SK-N-SH (cell line): ENCODE data around the gene RBM33. TPM values are rescaled to one million over a fixed set of nuclear protein-coding genes. Genes with fewer than 3 reads are reported as not detected.
"Not testable (repeated sequence)": the region's sequence is repeated elsewhere in the genome, so short reads cannot be mapped to it uniquely, and the experiment has no call there.

ENCODE experiments used
- CTCF ChIA-PET: fragments of 300-600, 350-600 bp; formaldehyde crosslinking; extraction: SDS; loops from one replicate; lab custom pipeline; 2021; lab: Yijun Ruan, JAX
- POLR2A ChIA-PET: fragments of 350-600 bp; sonication (Branson Sonifier 250); formaldehyde crosslinking; extraction: SDS; loops from one replicate; lab custom pipeline; 2020; ENCODE audit warnings: antibody characterized with exemption, inconsistent platforms; lab: Yijun Ruan, JAX
- DNase-seq: peaks from one replicate; pipeline ENCODE4 v3.0.0; 2012
- H2AFZ ChIP-seq: fragments of 200-600 bp; sonication (generic); 2 replicates; pipeline ENCODE4 v1.8.1; 2016; ENCODE audit warnings: antibody characterized with exemption, mild to moderate bottlenecking, low read depth
- H3F3A ChIP-seq: fragments of 200-600 bp; sonication (generic); replicated peaks from 2 replicates; pipeline ENCODE3; 2016; ENCODE audit warnings: antibody characterized with exemption, mild to moderate bottlenecking; ENCODE audit not compliant: insufficient read depth
- H3K27ac ChIP-seq, 2 experiments: fragments of 200-500 bp in 1 of 2; fragments of 200-600 bp in 1 of 2; sonication (Bioruptor generic) in 1 of 2; sonication (generic), shearing (Covaris generic) in 1 of 2; 2 replicates each; pipeline versions ENCODE4 v1.5.1 to v1.6.1; 2014 to 2016; ENCODE audit warnings: low read depth in 2 of 2, inconsistent platforms in 1 of 2, low read length in 1 of 2, mild to moderate bottlenecking in 1 of 2, mixed read lengths in 1 of 2
- H3K27me3 ChIP-seq: fragments of 200-600 bp; sonication (generic), shearing (Covaris generic); 2 replicates; pipeline ENCODE4 v1.6.1; 2016; ENCODE audit warnings: mixed run types; ENCODE audit not compliant: insufficient read depth
- H3K36me3 ChIP-seq, 2 experiments: fragments of 200-500 bp in 1 of 2; fragments of 200-600 bp in 1 of 2; sonication (Bioruptor generic) in 1 of 2; sonication (generic) in 1 of 2; replicated peaks in 1 of 2; 2 replicates each; pipeline versions ENCODE3 to v1.5.1; 2014 to 2016; ENCODE audit warnings: low read length in 1 of 2, mild to moderate bottlenecking in 1 of 2; ENCODE audit not compliant: insufficient read depth in 2 of 2, control insufficient read depth in 1 of 2
- H3K4me1 ChIP-seq, 2 experiments: fragments of 200-500 bp in 1 of 2; fragments of 200-600 bp in 1 of 2; sonication (Bioruptor generic) in 1 of 2; sonication (generic), shearing (Covaris generic) in 1 of 2; 2 replicates each; pipeline versions ENCODE4 v1.5.1 to v1.6.1; 2014 to 2016; ENCODE audit warnings: low read depth in 1 of 2, low read length in 1 of 2, mixed run types in 1 of 2; ENCODE audit not compliant: insufficient read depth in 2 of 2, control insufficient read depth in 1 of 2
- H3K4me2 ChIP-seq: fragments of 200-600 bp; sonication (generic), shearing (Covaris generic); 2 replicates; pipeline ENCODE4 v1.6.1; 2017; ENCODE audit warnings: mixed run types
- H3K4me3 ChIP-seq, 2 experiments: fragments of 200-500 bp in 1 of 2; fragments of 200-600 bp in 1 of 2; sonication (Bioruptor generic) in 1 of 2; sonication (generic), shearing (Covaris generic) in 1 of 2; 2 replicates each; pipeline versions ENCODE4 v1.5.1 to v1.8.1; 2014 to 2016; ENCODE audit warnings: low read depth in 2 of 2, inconsistent platforms in 1 of 2, low read length in 1 of 2, mild to moderate bottlenecking in 1 of 2, mixed read lengths in 1 of 2, moderate library complexity in 1 of 2
- H3K79me2 ChIP-seq: fragments of 200-600 bp; sonication (generic); 2 replicates; pipeline ENCODE4 v1.8.1; 2017; ENCODE audit warnings: mild to moderate bottlenecking; ENCODE audit not compliant: insufficient read depth
- H3K9ac ChIP-seq: fragments of 200-600 bp; sonication (generic); 2 replicates; pipeline ENCODE4 v1.6.1; 2017; ENCODE audit warnings: mixed run types
- H3K9me2 ChIP-seq: fragments of 200-600 bp; sonication (generic); 2 replicates; pipeline ENCODE4 v1.6.1; 2017; ENCODE audit warnings: mixed run types
- H3K9me3 ChIP-seq: fragments of 200-600 bp; sonication (generic); 2 replicates; pipeline ENCODE4 v1.6.1; 2017; ENCODE audit warnings: mixed run types, mild to moderate bottlenecking, moderate library complexity
- H4K20me1 ChIP-seq: fragments of 200-600 bp; sonication (generic); 2 replicates; pipeline ENCODE4 v1.6.1; 2017; ENCODE audit warnings: mild to moderate bottlenecking, mixed run types; ENCODE audit not compliant: insufficient read depth
- FOXM1 ChIP-seq: IDR thresholded peaks from 2 replicates; pipeline ENCODE4 v1.4.0; 2012; ENCODE audit warnings: low read depth, mild to moderate bottlenecking
- IRF3 ChIP-seq: fragments of 150-350 bp; IDR thresholded peaks from 2 replicates; pipeline ENCODE4 v1.6.1; 2016; ENCODE audit warnings: mild to moderate bottlenecking, low read depth, low read length
- TCF12 ChIP-seq: IDR thresholded peaks from 2 replicates; pipeline ENCODE4 v1.4.0; 2012
- TEAD4 ChIP-seq: IDR thresholded peaks from 2 replicates; pipeline ENCODE4 v1.4.0; 2012; ENCODE audit warnings: mild to moderate bottlenecking, borderline replicate concordance; ENCODE audit not compliant: insufficient read depth
- USF1 ChIP-seq: IDR thresholded peaks from 2 replicates; pipeline ENCODE4 v1.4.0; 2012; ENCODE audit warnings: low read depth, borderline replicate concordance
- USF2 ChIP-seq: fragments of 150-350 bp; IDR thresholded peaks from 2 replicates; pipeline ENCODE4 v1.6.1; 2017; ENCODE audit warnings: antibody characterized with exemption, low read length, low read depth, borderline replicate concordance
- YY1 ChIP-seq: IDR thresholded peaks from 2 replicates; pipeline ENCODE4 v1.4.0; 2012; ENCODE audit warnings: low read depth, mild to moderate bottlenecking
- ZBTB33 ChIP-seq: IDR thresholded peaks from 2 replicates; pipeline ENCODE4 v1.4.0; 2012; ENCODE audit warnings: low read depth, borderline replicate concordance
- WGBS: methylation state at CpG from one replicate; pipeline ENCODE4 v1.1.6; 2017; ENCODE audit warnings: low lambda C conversion rate; 5-methylcytosine and 5-hydroxymethylcytosine counted together
- polyA plus RNA-seq, 3 experiments: library from polyadenylated mRNA; depleted of rRNA; stranded (reverse); fragments of >200 nt; gene quantifications; 2 replicates each; pipeline ENCODE4 v1.2.3, GENCODE V29; 2012

RBM33 gene
- polyA plus RNA-seq, 1 of the 3 experiments (the other 2 are of a cell fraction) = 13.8 TPM

- Histone ChIP-seq H3K9me3 (no peaks in the 10 kb centered on the region), H2AFZ (no peak overlapping the region), H3F3A (no peaks in the 10 kb centered on the region), H3K9me2 (no peaks in the 10 kb centered on the region), H3K79me2 (peaks cover 100% of the 10 kb centered on the region), H3K27ac (no peak overlapping the region), H3K9ac (no peak overlapping the region), H3K4me3 (no peak overlapping the region), H3K27me3 (no peaks in the 10 kb centered on the region), H3K4me2 (no peak overlapping the region), H4K20me1 (peaks cover 26% of the 10 kb centered on the region), H3K4me1 (peaks cover 0 to 4% of the 10 kb centered on the region in 2 experiments; a peak in 2 of 4 replicates), H3K36me3 (peaks cover 28 to 50% of the 10 kb centered on the region in 2 experiments)
- ChIA-PET POLR2A (no interaction called here), CTCF (interaction anchor here (2.4 kb wide), 1 partner anchor 87 kb away, joined by 7 read pairs; no protein-coding TSS in a partner anchor)
- no peak for DNase-seq
- TF ChIP-seq FOXM1 (no peak), USF1 (no peak), IRF3 (no peak), ZBTB33 (no peak), YY1 (no peak), USF2 (no peak), TEAD4 (no peak), TCF12 (no peak)
- WGBS = 91% methylated on average over 2 of the region's 2 CpGs
Measured at GRCh38 chr7:155685791-155686160, 41.3 kb downstream of the RBM33 start.

GRCh38 chr7:155686620-155687324, 42.3 kb downstream of the RBM33 start:
- H3K4me3 ChIP-seq, H3K27ac ChIP-seq, H3K27me3 ChIP-seq, H2AFZ ChIP-seq, H3K4me1 ChIP-seq, H3K4me2 ChIP-seq, DNase-seq, POLR2A ChIA-PET, H3K9me3 ChIP-seq, H3K9me2 ChIP-seq, CTCF ChIA-PET, H3F3A ChIP-seq, H3K9ac ChIP-seq: not testable (repeated sequence)
- peaks cover 100% of the 10 kb centered on the region for H3K79me2 ChIP-seq
- H4K20me1 ChIP-seq = peaks cover 35% of the 10 kb centered on the region
- WGBS = 74% methylated on average over 2 of the region's 2 CpGs
- peaks cover 20 to 42% of the 10 kb centered on the region in 2 experiments for H3K36me3 ChIP-seq

GRCh38 chr7:155688237-155688636, 43.8 kb downstream of the RBM33 start:
- H3K9me2 ChIP-seq, H3F3A ChIP-seq, H3K27ac ChIP-seq, POLR2A ChIA-PET, H3K9ac ChIP-seq, H3K4me2 ChIP-seq, H3K4me3 ChIP-seq, H3K4me1 ChIP-seq, DNase-seq, H3K27me3 ChIP-seq, H2AFZ ChIP-seq, H3K9me3 ChIP-seq, CTCF ChIA-PET: not testable (repeated sequence)
- 98% methylated on average over 2 of the region's 2 CpGs for WGBS
- Histone ChIP-seq H3K79me2 (peaks cover 100% of the 10 kb centered on the region), H4K20me1 (peaks cover 49% of the 10 kb centered on the region), H3K36me3 (peaks cover 15 to 33% of the 10 kb centered on the region in 2 experiments)

- CTCF ChIA-PET = interaction anchor here (0.7 to 1.6 kb wide), 3 partner anchors 9 to 14 kb away, joined by 3 to 4 read pairs (median 3); no protein-coding TSS in a partner anchor
- H3K4me3 ChIP-seq, H3K4me2 ChIP-seq, H3K9me3 ChIP-seq, H3K9me2 ChIP-seq, H3K27ac ChIP-seq, H3F3A ChIP-seq, H3K36me3 ChIP-seq, H2AFZ ChIP-seq, H3K4me1 ChIP-seq, POLR2A ChIA-PET, DNase-seq, H3K27me3 ChIP-seq, H3K9ac ChIP-seq: not testable (repeated sequence)
- WGBS = 98% methylated on average over 3 of the region's 3 CpGs
- peaks cover 100% of the 10 kb centered on the region for H3K79me2 ChIP-seq
- H4K20me1 ChIP-seq = peaks cover 63% of the 10 kb centered on the region
Measured at GRCh38 chr7:155690655-155691054, 46.2 kb downstream of the RBM33 start.
